ENCODE data around the gene DGAT2L6.

GRCh38 chrX:70166601-70167590 lies 10.4 kb upstream of the DGAT2L6 start:
- TF ChIP-seq CTCF (IDR thresholded peaks at IDR 0.05; ENCODE audit: insufficient read depth, low read length, poor library complexity, severe bottlenecking): no peak
- TF ChIP-seq EZH2phosphoT487 (conservative IDR thresholded peaks at IDR 0.05; ENCODE audit: low read length): no peak

Data from SU-DHL-6 (cell line).